Stimulated activated CD8-positive, alpha-beta memory T cell treated with anti-CD3 and anti-CD28 coated beads, Interleukin-15, amount 100 ng/mL, for 1 hour (primary cell): ENCODE results near the gene JAML.

Source experiments
- DNase-seq: peaks from one replicate; pipeline ENCODE4 v3.0.0-alpha.2; 2020; ENCODE audit warnings: low read depth

Gene JAML

GRCh38 chr11:118239509-118240205 lies 14.8 kb upstream of the JAML start:
- no peak for DNase-seq

- no peak for DNase-seq
Measured at GRCh38 chr11:118238929-118239328, 14.1 kb upstream of the JAML start.

GRCh38 chr11:118238421-118238820 lies 13.6 kb upstream of the JAML start:
- no peak for DNase-seq

- no peak for DNase-seq
Measured at GRCh38 chr11:118236170-118236569, 11.4 kb upstream of the JAML start.

- DNase-seq, result no peak
Measured at GRCh38 chr11:118234833-118235232, 10.0 kb upstream of the JAML start.

- no peak for DNase-seq
Measured at GRCh38 chr11:118233850-118234249, 9.0 kb upstream of the JAML start.

GRCh38 chr11:118233377-118233776 lies 8.6 kb upstream of the JAML start:
- DNase-seq, result no peak

GRCh38 chr11:118232659-118233058 lies 7.8 kb upstream of the JAML start:
- no peak for DNase-seq

- DNase-seq, result no peak
Measured at GRCh38 chr11:118231461-118231860, 6.7 kb upstream of the JAML start.

GRCh38 chr11:118230088-118230487 lies 5.3 kb upstream of the JAML start:
- no peak for DNase-seq

GRCh38 chr11:118229274-118229847 lies 4.5 kb upstream of the JAML start:
- DNase-seq, result no peak

- DNase-seq, result no peak
Measured at GRCh38 chr11:118227865-118228785, 3.3 kb upstream of the JAML start.

GRCh38 chr11:118226781-118227180 lies 2.0 kb upstream of the JAML start:
- DNase-seq, result no peak

- DNase-seq, result no peak
Measured at GRCh38 chr11:118226296-118226695, 1.5 kb upstream of the JAML start.

GRCh38 chr11:118223992-118224391 lies 819 bp downstream of the JAML start:
- DNase-seq, result no peak

GRCh38 chr11:118223570-118223969 lies 1.2 kb downstream of the JAML start:
- no peak for DNase-seq

GRCh38 chr11:118222437-118222836 lies 2.4 kb downstream of the JAML start:
- no peak for DNase-seq

GRCh38 chr11:118221419-118221818 lies 3.4 kb downstream of the JAML start:
- no peak for DNase-seq

- no peak for DNase-seq
Measured at GRCh38 chr11:118219732-118220131, 5.1 kb downstream of the JAML start.

- DNase-seq, result no peak
Measured at GRCh38 chr11:118219244-118219643, 5.6 kb downstream of the JAML start.

GRCh38 chr11:118217575-118217974 lies 7.2 kb downstream of the JAML start:
- DNase-seq, result no peak

- no peak for DNase-seq
Measured at GRCh38 chr11:118216621-118217481, 8.0 kb downstream of the JAML start.
